GM18873 (cell line): ENCODE measurements around the gene SPAG7.

Experiments used
- ATAC-seq: cut with Tn5 transposase; IDR thresholded peaks from one replicate; pipeline ENCODE4 v1.9.1; 2021; ENCODE audit warnings: mild to moderate bottlenecking, moderate library complexity, moderate number of reproducible peaks; ENCODE audit not compliant: unreplicated experiment, low FRiP score

SPAG7 gene

GRCh38 chr17:4967539-4968485, at the start of gene SPAG7:
TSS of gene SPAG7 (minus strand) at chr17:4967817. CDS start at chr17:4967804, 13 bp downstream.
- peak; percentile 52 for ATAC-seq

DNA sequence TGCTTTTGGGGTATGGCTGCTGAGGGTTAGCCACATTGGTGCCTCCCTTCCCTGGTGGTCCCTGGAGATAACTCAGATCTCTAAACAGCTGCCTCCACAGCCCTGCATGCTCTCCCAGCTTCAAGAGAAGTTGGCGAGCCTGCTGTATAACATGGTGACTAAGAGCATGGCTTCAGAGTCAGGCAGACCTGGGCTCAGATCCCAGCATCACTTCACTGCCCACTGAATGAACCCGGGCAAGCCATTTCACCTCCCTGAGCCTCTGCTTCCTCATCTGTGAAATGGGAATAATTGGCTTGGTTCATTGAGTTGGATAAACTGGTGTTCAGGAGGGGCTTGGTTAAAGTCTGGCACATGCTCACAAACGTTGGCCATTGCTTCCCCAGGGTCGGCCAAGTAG, 46.7 kb upstream of the SPAG7 start:
- no peak for ATAC-seq

DNA sequence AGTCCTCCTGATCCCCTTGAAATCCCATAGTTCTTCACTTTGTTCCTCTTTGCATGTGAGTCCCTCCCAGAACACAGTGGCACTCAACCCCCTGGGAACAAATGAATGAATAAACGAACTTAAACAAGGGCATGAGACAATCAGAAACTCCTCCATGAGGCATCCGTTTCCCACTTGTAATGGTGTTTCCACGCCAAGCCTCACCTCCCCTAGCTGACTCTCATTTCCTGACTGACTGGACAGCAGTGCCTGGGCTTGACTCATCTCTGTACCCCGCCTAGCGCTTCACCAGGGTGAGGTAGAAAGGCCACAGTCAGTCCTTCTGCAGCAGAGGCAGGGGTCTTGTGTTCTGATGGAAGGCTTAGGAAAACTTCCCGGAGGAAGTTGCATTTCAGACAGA, 44.3 kb upstream of the SPAG7 start:
- ATAC-seq: no peak

GRCh38 chr17:5003214-5003867, 35.7 kb upstream of the SPAG7 start:
- ATAC-seq: no peak

DNA sequence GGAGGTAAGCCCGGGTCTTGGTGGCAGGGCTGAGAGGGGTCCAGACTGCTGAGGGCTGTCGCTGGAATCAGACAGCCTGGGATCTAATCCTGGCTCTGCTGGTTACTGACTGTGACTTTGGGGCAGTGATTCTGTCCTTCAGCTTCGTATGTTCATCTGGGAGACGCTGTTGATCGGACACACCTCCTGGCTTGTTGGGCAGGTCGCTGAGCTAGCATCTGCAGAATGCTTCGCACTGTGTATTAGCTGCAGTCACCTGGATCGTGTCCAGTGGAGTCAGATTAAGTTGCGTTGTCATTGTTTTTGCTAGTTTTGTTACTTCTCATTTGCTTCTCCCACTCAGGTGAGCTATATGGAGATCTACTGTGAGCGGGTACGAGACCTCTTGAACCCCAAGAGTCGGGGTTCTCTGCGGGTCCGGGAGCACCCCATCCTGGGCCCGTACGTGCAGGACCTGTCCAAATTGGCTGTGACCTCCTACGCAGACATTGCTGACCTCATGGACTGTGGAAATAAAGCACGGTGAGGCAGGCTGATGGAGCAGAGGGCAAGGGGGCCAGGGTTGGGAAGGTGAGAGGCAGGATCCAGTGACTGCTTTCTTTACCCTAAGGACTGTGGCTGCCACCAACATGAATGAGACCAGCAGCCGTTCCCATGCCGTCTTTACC, 34.6 kb upstream of the SPAG7 start:
- ATAC-seq: no peak

- ATAC-seq: no peak
Measured at GRCh38 chr17:5000237-5000639, 32.6 kb upstream of the SPAG7 start.

DNA sequence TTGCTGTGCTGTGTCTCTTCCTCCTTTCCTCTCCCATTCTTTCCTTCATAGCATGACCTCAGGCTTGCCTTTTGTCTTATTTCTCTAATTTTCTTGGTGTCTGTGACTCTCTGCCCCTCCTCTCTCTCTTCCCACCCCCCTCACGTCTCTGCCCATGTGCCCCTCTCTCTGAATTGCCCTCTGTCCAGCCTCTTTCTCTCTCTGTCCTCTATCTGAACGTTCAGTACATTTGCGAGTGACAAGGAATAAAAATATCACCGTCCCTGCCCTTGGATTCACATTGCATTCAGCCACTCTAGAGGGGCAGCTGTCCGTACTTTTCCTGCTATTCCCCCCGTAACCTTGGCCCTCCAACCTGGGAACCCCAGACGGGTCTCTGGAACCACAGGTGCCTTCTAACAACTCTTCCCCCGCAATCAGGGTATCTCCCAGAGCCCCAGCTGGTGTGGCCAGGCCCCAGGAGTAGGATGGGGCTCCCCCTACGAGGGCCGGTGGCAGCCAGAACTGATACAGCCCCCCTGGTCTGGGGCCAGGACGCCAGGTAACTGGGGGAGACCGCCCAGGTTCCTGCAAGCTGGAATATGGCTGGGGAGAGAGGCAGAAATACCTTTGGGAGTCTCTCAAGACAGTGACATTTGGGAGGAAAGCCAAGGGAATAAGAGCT, 31.9 kb upstream of the SPAG7 start:
- ATAC-seq: no peak

DNA sequence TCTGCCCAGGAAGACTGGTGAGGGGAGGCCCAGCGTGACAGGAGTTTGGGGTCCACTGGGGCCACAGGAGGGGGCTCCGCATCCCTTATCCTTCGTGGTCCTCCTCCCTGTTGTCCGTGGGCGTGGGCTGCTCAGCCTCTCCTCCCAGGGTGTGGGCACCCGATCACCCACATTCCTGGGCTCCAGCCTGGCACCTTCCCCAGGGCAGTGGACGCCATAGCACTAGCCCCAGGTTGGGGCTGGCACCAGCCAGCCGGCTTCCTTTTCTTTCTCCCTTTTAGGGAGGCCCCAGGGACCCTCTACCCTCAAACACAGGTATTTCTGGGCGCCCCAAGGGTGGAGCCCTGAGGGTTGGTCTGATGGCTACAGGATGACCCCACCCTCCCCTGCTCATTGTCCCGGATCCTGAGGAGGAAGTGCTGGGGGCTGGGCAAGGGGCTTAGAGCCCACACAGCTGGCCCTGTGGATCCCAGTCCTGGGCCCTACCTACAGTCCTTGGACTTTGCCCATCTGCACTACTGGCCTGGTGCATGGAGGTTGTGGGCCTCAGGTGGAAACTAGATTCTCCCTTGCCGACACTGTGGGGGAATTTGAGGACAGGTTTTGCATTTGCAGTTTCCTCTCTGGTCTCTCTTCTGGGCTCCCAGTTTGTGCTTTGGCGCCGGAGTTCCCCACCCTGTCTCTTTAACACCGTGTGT, 31.3 kb upstream of the SPAG7 start:
- no peak for ATAC-seq

DNA sequence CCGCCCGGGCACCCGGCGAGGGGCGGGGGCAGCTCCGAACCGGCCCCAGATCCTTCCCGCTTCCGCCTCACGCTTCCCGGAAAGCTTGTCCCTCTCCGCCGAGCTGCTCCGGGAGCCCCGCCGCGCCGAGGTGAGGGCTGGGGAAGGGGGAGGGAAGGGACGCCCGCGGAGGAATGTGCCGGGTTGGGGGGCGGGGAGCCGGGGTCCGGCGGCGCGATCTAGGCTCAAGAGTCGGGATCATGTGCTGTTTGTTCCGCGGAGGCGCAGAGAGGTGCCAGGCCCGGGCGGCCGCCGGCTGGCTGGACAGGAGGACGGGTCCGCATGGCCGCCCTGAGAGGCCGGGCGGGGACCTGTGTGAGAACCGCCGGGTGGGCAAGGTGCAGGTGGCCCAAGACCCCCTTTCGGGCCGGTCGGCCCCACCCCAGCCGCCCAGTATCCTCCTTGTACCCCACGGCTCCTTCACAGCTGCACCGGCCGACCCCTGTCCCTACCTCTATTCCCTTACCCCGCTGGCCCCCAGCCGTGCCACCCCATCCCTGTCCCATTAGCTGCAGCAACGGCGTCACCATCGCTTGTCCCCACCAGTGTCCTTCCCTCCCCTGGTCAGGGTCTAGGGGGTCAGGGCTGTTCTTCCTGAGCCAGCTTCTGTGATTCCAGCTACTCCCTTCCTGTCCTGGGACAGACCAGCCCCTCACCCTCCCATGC, 30.6 kb upstream of the SPAG7 start:
- ATAC-seq: no peak

DNA sequence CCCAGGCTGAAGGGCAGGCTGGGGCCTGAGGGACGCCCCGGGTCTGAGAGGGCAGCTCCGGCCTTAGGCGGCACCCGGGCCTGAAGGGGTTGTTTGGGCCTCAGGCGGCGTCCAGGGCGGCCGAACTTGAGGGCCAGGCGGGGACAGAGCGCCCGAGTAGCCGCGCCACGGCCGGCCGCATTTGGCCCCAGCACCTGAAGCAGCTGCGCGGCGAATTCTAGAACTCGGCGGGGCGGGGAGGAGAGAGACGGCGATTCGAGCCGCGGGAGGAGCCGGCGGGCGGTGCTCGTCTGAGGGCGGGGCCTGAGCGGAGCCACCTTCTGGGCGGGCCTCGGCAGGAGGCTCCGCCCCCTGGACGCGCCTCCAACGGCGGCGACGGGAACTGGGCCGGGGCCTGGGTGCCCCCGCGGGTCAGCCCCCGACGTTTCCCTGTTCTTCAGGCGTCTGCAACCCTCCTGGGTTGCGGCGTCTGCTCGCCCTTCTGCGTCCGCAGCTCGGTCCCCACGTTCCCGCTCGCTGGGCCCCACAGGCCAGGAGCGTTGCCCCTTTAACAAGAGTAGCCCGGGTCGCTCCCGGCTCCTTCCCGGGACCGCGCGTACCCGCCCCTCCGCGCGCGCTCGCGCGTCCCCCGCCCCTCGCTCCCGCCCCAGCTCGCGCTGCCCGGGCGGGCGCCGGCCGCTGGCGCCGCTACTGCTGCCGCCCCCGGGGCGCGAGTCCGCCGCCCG, 29.8 kb upstream of the SPAG7 start, which contains the start of the genes INCA1 and KIF1C:
Gene INCA1, minus strand, starts transcription at position 221 of the 725 bp plus-strand sequence. CDS start 3,085 bp downstream, outside the sequence.
Gene KIF1C, plus strand, starts transcription at position 649 of the 725 bp plus-strand sequence. CDS start 2,297 bp downstream, outside the sequence.
- ATAC-seq: peak; percentile 78

DNA sequence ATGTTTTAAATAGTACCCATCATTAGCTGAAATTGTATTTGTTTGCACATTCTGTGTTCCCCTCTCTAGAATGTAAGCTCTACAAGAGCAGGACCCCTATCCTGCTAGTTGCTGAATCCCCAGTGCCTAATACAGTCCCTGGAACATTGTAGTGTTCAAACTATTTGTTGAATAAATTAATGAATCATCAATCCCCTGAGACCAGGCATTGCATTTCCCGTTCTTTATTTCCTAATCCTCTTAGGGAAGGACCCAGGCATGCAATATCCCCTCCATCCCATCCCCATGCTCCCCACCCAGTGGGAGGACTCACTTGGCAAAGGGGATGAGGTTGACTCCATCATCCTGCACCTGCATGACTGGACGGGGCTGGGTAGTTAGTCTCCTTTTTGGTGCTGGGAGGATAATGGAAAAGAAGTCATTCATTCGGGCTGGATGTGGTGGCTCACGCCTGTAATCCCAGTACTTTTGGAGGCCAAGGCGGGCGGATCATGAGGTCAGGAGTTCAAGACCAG, 26.5 kb upstream of the SPAG7 start:
- ATAC-seq: no peak

DNA sequence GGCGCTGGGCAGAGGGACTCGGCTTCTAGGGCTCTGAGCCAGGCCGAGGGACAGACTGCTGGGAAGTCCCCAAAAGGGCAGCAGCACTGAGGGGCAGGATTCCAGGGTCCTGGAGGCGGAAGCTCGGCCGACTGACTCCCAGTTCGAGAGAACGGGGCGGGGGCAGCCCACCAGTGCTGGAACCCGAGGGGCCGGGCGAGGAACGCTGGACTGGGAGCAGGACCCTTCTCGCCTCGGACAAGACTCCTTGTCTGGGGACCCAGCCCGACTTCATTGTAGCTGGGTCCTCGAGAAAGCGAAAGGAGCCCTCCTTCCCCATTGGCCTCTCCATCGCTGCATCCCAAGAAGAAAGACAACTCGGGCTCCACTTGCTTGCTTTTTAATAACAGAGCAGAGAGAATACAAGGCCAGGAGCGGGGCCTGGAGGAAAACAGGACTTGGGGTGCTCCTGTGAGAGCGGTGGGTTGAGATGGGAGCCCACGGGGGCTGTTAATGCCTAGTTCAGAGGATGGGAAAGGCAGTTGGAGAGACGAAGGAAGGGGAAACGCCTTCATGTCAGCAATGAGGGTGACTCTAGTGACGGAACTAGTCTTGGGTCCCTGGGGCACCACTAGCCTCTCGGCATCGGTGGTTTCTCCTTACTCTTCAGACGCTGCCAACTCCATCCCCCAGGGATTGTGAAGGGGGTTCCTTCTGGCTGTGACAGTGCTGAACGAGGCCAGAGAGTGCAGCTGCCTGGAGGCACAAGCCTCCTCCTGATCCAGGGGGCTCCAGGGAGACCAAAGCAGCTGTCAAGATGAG, 20.4 kb upstream of the SPAG7 start:
- ATAC-seq: no peak

GRCh38 chr17:4986951-4987766, 19.5 kb upstream of the SPAG7 start, which contains the start of gene CAMTA2:
TSS of gene CAMTA2 (minus strand) at chr17:4987675. CDS start at chr17:4986222, 1,453 bp downstream.
- ATAC-seq: peak; percentile 54

DNA sequence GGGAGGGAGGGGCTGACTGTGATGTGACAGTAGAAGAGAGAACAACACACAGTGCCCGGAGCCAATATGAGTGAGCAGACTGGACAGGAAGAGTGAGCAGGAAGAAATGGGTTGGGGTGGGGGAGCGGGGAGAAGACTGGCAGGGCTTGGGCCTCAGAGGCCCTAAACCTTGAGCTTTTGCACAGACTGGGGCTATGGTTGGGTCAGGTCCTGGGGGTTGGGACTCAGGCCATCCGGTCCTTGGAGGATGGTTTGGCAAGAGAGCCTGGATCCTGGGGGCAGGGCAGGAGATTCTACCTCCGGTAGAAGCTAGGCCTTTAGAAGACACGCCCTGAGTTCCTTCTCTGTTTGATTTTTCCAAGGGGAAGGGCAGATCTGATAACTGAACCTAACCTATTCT, 18.8 kb upstream of the SPAG7 start:
- no peak for ATAC-seq

GRCh38 chr17:4982305-4982704, 14.7 kb upstream of the SPAG7 start:
- no peak for ATAC-seq

GRCh38 chr17:4980644-4981216, 13.1 kb upstream of the SPAG7 start:
- no peak for ATAC-seq
